ENCODE data around the gene GGCX. TPM values are rescaled to one million over a fixed set of nuclear protein-coding genes. Genes with fewer than 3 reads are reported as not detected.

Gene GGCX
- total and polyA plus RNA-seq, 9 of the 15 experiments (the other 6 are each of a cell fraction or from before 2014, with no cell fraction given) = 14.4 to 47.1 (median 28.1) TPM

- peak; percentile 53 for TF ChIP-seq MYC (IDR thresholded peaks at IDR 0.05; ENCODE audit: low read depth, low read length)
- peak; percentile 24; the same call in 1 of the 2 replicates for TF ChIP-seq MYC (CRISPR knock-in tag; IDR thresholded peaks at IDR 0.05; ENCODE audit: borderline replicate concordance, low read depth)
- peak; percentile 81 for TF ChIP-seq CXXC5 (CRISPR knock-in tag; IDR thresholded peaks at IDR 0.05)
- no peak for TF ChIP-seq PRMT5 (CRISPR knock-in tag; IDR thresholded peaks at IDR 0.05)
- TF ChIP-seq HDAC3 (IDR thresholded peaks at IDR 0.05; ENCODE audit: borderline replicate concordance, partially characterized antibody) = no peak
- no peak for TF ChIP-seq RFX5 (IDR thresholded peaks at IDR 0.05; ENCODE audit: low read depth, low read length)
- TF ChIP-seq RFX1 (IDR thresholded peaks at IDR 0.05) = no peak
- peak; percentile 89 for TF ChIP-seq EP400 (IDR thresholded peaks at IDR 0.05)
- no peak for TF ChIP-seq ZNF347 (CRISPR knock-in tag; IDR thresholded peaks at IDR 0.05; ENCODE audit: low read depth)
- no peak for TF ChIP-seq HDAC6 (IDR thresholded peaks at IDR 0.05; ENCODE audit: low read depth, low read length)
- TF ChIP-seq ZNF584 (CRISPR knock-in tag; IDR thresholded peaks at IDR 0.05; ENCODE audit: low read depth) = no peak
- TF ChIP-seq MYNN (IDR thresholded peaks at IDR 0.05) = no peak
- TF ChIP-seq MYNN (CRISPR knock-in tag; IDR thresholded peaks at IDR 0.05) = no peak
- no peak for TF ChIP-seq CSDE1 (IDR thresholded peaks at IDR 0.05)
- TF ChIP-seq GABPA (tag; conservative IDR thresholded peaks at IDR 0.05; ENCODE audit: low read depth) = peak; percentile 81
- no peak for TF ChIP-seq NFE2 (IDR thresholded peaks at IDR 0.05; ENCODE audit: low read depth)
- TF ChIP-seq TFAP4 (CRISPR knock-in tag; IDR thresholded peaks at IDR 0.05; ENCODE audit: borderline replicate concordance) = peak; percentile 50; the same call in 1 of the 2 replicates
- TF ChIP-seq KLF6 (CRISPR knock-in tag; IDR thresholded peaks at IDR 0.05; ENCODE audit: borderline replicate concordance) = 0 out of 2 replicates have a peak, but pooled peaks have one; percentile 51
- TF ChIP-seq XRCC3 (IDR thresholded peaks at IDR 0.05) = no peak
- no peak for TF ChIP-seq ZBTB2 (IDR thresholded peaks at IDR 0.05)
- TF ChIP-seq PRPF4 (IDR thresholded peaks at IDR 0.05; ENCODE audit: insufficient read depth, low read depth, low read length, poor library complexity, severe bottlenecking) = no peak
- TF ChIP-seq OTX1 (CRISPR knock-in tag; IDR thresholded peaks at IDR 0.05) = no peak
- TF ChIP-seq, protein P1, sequence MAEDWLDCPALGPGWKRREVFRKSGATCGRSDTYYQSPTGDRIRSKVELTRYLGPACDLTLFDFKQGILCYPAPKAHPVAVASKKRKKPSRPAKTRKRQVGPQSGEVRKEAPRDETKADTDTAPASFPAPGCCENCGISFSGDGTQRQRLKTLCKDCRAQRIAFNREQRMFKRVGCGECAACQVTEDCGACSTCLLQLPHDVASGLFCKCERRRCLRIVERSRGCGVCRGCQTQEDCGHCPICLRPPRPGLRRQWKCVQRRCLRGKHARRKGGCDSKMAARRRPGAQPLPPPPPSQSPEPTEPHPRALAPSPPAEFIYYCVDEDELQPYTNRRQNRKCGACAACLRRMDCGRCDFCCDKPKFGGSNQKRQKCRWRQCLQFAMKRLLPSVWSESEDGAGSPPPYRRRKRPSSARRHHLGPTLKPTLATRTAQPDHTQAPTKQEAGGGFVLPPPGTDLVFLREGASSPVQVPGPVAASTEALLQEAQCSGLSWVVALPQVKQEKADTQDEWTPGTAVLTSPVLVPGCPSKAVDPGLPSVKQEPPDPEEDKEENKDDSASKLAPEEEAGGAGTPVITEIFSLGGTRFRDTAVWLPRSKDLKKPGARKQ (CRISPR knock-in tag; IDR thresholded peaks at IDR 0.05) = no peak
- no peak for TF ChIP-seq MAX (CRISPR knock-in tag; IDR thresholded peaks at IDR 0.05)
- no peak for TF ChIP-seq ZNF174 (CRISPR knock-in tag; IDR thresholded peaks at IDR 0.05)
- no peak for TF ChIP-seq KLF1 (tag; IDR thresholded peaks at IDR 0.05)
Measured at GRCh38 chr2:85595301-85596025, 34.2 kb upstream of the GGCX start, which contains the start of gene RNF181 (continued).

All from K562 (cell line).